ENCODE data around the gene PTPRE. TPM values are rescaled to one million over a fixed set of nuclear protein-coding genes. Genes with fewer than 3 reads are reported as not detected.
A peak's percentile ranks its signal among the peaks of the same experiment; 100 is the strongest.
"Not testable (repeated sequence)": the region's sequence is repeated elsewhere in the genome, so short reads cannot be mapped to it uniquely, and the experiment has no call there.

Gene PTPRE
- total RNA-seq, 6 donors from 2014 or later: 49.9 to 89.2 (median 64.2) TPM

GRCh38 chr10:128091636-128092210, 184.8 kb downstream of the PTPRE start:
- DNase-seq: no peak
- Histone ChIP-seq H3K27me3 (no peaks in the 10 kb centered on the region), H3K4me1 (no peaks in the 10 kb centered on the region), H3K36me3 (no peaks in the 10 kb centered on the region), H3K9me3 (no peaks in the 10 kb centered on the region), H3K27ac (no peak overlapping the region), H3K4me3 (no peak overlapping the region)
- ATAC-seq (ENCODE audit: low FRiP score in 2 of 2): no peak
- WGBS, 2 donors: 71 to 85% methylated on average over 13 to 17 of the region's 17 CpGs
- TF ChIP-seq POLR2A (IDR thresholded peaks at IDR 0.05): no peak
- no peak for TF ChIP-seq CTCF (IDR thresholded peaks at IDR 0.05)
- TF ChIP-seq EP300 (IDR thresholded peaks at IDR 0.05): no peak
- no peak for TF ChIP-seq POLR2AphosphoS5 (IDR thresholded peaks at IDR 0.05)

GRCh38 chr10:128092454-128092853, 185.6 kb downstream of the PTPRE start:
- no peak for TF ChIP-seq EP300 (IDR thresholded peaks at IDR 0.05)
- no peak for TF ChIP-seq POLR2A (IDR thresholded peaks at IDR 0.05)
- no peak for TF ChIP-seq CTCF (IDR thresholded peaks at IDR 0.05)
- no peak for TF ChIP-seq POLR2AphosphoS5 (IDR thresholded peaks at IDR 0.05)
- H3K9me3 ChIP-seq: no peaks in the 10 kb centered on the region
- no peaks in the 10 kb centered on the region for H3K4me1 ChIP-seq
- H3K36me3 ChIP-seq: no peaks in the 10 kb centered on the region
- 73 to 87% methylated on average over 3 of the region's 3 CpGs for WGBS, 2 donors
- no peak for DNase-seq
- no peaks in the 10 kb centered on the region for H3K27me3 ChIP-seq
- no peak for ATAC-seq (ENCODE audit: low FRiP score in 2 of 2)
- H3K27ac ChIP-seq: no peak overlapping the region
- H3K4me3 ChIP-seq: no peak overlapping the region

GRCh38 chr10:128094596-128094995, 187.7 kb downstream of the PTPRE start:
- not testable (repeated sequence) for H3K27ac ChIP-seq; ATAC-seq (ENCODE audit: low FRiP score in 2 of 2); H3K36me3 ChIP-seq; H3K9me3 ChIP-seq; H3K4me3 ChIP-seq; H3K27me3 ChIP-seq; DNase-seq; H3K4me1 ChIP-seq
- 95 to 98% methylated on average over 4 of the region's 4 CpGs for WGBS, 2 donors

- no peak for TF ChIP-seq POLR2AphosphoS5 (IDR thresholded peaks at IDR 0.05)
- no peak for TF ChIP-seq POLR2A (IDR thresholded peaks at IDR 0.05)
- no peak for TF ChIP-seq CTCF (IDR thresholded peaks at IDR 0.05)
- no peak for TF ChIP-seq EP300 (IDR thresholded peaks at IDR 0.05)
- Histone ChIP-seq H3K36me3 (no peaks in the 10 kb centered on the region), H3K4me3 (no peak overlapping the region), H3K27ac (no peak overlapping the region), H3K27me3 (no peaks in the 10 kb centered on the region), H3K9me3 (no peaks in the 10 kb centered on the region), H3K4me1 (no peaks in the 10 kb centered on the region)
- ATAC-seq (ENCODE audit: low FRiP score in 2 of 2) (no peak), DNase-seq (peak in 1 of 2 donors; percentile 26)
- 81 to 86% methylated on average over 11 of the region's 11 CpGs for WGBS, 2 donors
These were observed 188.3 kb downstream of the PTPRE start for GRCh38 chr10:128095027-128095752.

- 80 to 87% methylated on average over 10 to 11 of the region's 11 CpGs for WGBS, 2 donors
- ATAC-seq (ENCODE audit: low FRiP score in 2 of 2): no peak
- TF ChIP-seq POLR2A (IDR thresholded peaks at IDR 0.05) (no peak), POLR2AphosphoS5 (IDR thresholded peaks at IDR 0.05) (no peak), EP300 (IDR thresholded peaks at IDR 0.05) (no peak), CTCF (IDR thresholded peaks at IDR 0.05) (no peak)
- no peaks in the 10 kb centered on the region for H3K4me1 ChIP-seq
- H3K4me3 ChIP-seq: no peak overlapping the region
- no peak overlapping the region for H3K27ac ChIP-seq
- H3K27me3 ChIP-seq: no peaks in the 10 kb centered on the region
- no peaks in the 10 kb centered on the region for H3K9me3 ChIP-seq
- H3K36me3 ChIP-seq: no peaks in the 10 kb centered on the region
- DNase-seq: no peak
These were observed 189.0 kb downstream of the PTPRE start for GRCh38 chr10:128095753-128096469.

All from upper lobe of left lung (tissue), 6 donors.